ENCODE results near the gene MRPL45.

The MRPL45 gene

GRCh38 chr17:38322897-38323296 is 25.9 kb downstream of the MRPL45 start:
- in situ Hi-C loops (cut with HindIII; ENCODE audit: low pct_ligation_motif_present, low pct_unique_long_range_greater_than_20kb, low sequenced_read_pairs) = no loop called here
- DNase-seq = no peak

GRCh38 chr17:38324141-38324697 is 27.3 kb downstream of the MRPL45 start:
- DNase-seq = no peak
- in situ Hi-C loops (cut with HindIII; ENCODE audit: low pct_ligation_motif_present, low pct_unique_long_range_greater_than_20kb, low sequenced_read_pairs) = no loop called here

- in situ Hi-C loops (cut with HindIII; ENCODE audit: low pct_ligation_motif_present, low pct_unique_long_range_greater_than_20kb, low sequenced_read_pairs) = no loop called here
- no peak for DNase-seq
These were observed 27.8 kb downstream of the MRPL45 start for GRCh38 chr17:38324772-38325171.

GRCh38 chr17:38325221-38325851 is 28.4 kb downstream of the MRPL45 start:
- in situ Hi-C loops (cut with HindIII; ENCODE audit: low pct_ligation_motif_present, low pct_unique_long_range_greater_than_20kb, low sequenced_read_pairs) = no loop called here
- DNase-seq = no peak

- in situ Hi-C loops (cut with HindIII; ENCODE audit: low pct_ligation_motif_present, low pct_unique_long_range_greater_than_20kb, low sequenced_read_pairs) = no loop called here
- no peak for DNase-seq
These were observed 30.2 kb downstream of the MRPL45 start for GRCh38 chr17:38326996-38327792.

- in situ Hi-C loops (cut with HindIII; ENCODE audit: low pct_ligation_motif_present, low pct_unique_long_range_greater_than_20kb, low sequenced_read_pairs) = no loop called here
- no peak for DNase-seq
These were observed 31.0 kb downstream of the MRPL45 start for GRCh38 chr17:38327936-38328335.

- DNase-seq = no peak
- in situ Hi-C loops (cut with HindIII; ENCODE audit: low pct_ligation_motif_present, low pct_unique_long_range_greater_than_20kb, low sequenced_read_pairs) = no loop called here
These were observed 31.7 kb downstream of the MRPL45 start for GRCh38 chr17:38328620-38329019.

GRCh38 chr17:38329284-38329683 is 32.3 kb downstream of the MRPL45 start:
- no peak for DNase-seq
- in situ Hi-C loops (cut with HindIII; ENCODE audit: low pct_ligation_motif_present, low pct_unique_long_range_greater_than_20kb, low sequenced_read_pairs) = no loop called here

- in situ Hi-C loops (cut with HindIII; ENCODE audit: low pct_ligation_motif_present, low pct_unique_long_range_greater_than_20kb, low sequenced_read_pairs) = no loop called here
- DNase-seq = no peak
These were observed 33.1 kb downstream of the MRPL45 start for GRCh38 chr17:38329808-38330730.

GRCh38 chr17:38330941-38331411 is 34.0 kb downstream of the MRPL45 start:
- no peak for DNase-seq
- in situ Hi-C loops (cut with HindIII; ENCODE audit: low pct_ligation_motif_present, low pct_unique_long_range_greater_than_20kb, low sequenced_read_pairs) = no loop called here

GRCh38 chr17:38332735-38333134 is 35.8 kb downstream of the MRPL45 start:
- no peak for DNase-seq
- in situ Hi-C loops (cut with HindIII; ENCODE audit: low pct_ligation_motif_present, low pct_unique_long_range_greater_than_20kb, low sequenced_read_pairs) = no loop called here

- in situ Hi-C loops (cut with HindIII; ENCODE audit: low pct_ligation_motif_present, low pct_unique_long_range_greater_than_20kb, low sequenced_read_pairs) = no loop called here
- DNase-seq = peak; percentile 57
These were observed 36.8 kb downstream of the MRPL45 start for GRCh38 chr17:38333635-38334295.

GRCh38 chr17:38334480-38335364 is 37.8 kb downstream of the MRPL45 start:
- no peak for DNase-seq
- in situ Hi-C loops (cut with HindIII; ENCODE audit: low pct_ligation_motif_present, low pct_unique_long_range_greater_than_20kb, low sequenced_read_pairs) = no loop called here

GRCh38 chr17:38336838-38337237 is 39.9 kb downstream of the MRPL45 start:
- in situ Hi-C loops (cut with HindIII; ENCODE audit: low pct_ligation_motif_present, low pct_unique_long_range_greater_than_20kb, low sequenced_read_pairs) = no loop called here
- no peak for DNase-seq

GRCh38 chr17:38338053-38338452 is 41.1 kb downstream of the MRPL45 start:
- DNase-seq = no peak
- in situ Hi-C loops (cut with HindIII; ENCODE audit: low pct_ligation_motif_present, low pct_unique_long_range_greater_than_20kb, low sequenced_read_pairs) = no loop called here

- in situ Hi-C loops (cut with HindIII; ENCODE audit: low pct_ligation_motif_present, low pct_unique_long_range_greater_than_20kb, low sequenced_read_pairs) = no loop called here
- no peak for DNase-seq
These were observed 41.6 kb downstream of the MRPL45 start for GRCh38 chr17:38338535-38338934.

- no peak for DNase-seq
- in situ Hi-C loops (cut with HindIII; ENCODE audit: low pct_ligation_motif_present, low pct_unique_long_range_greater_than_20kb, low sequenced_read_pairs) = no loop called here
These were observed 42.9 kb downstream of the MRPL45 start for GRCh38 chr17:38339891-38340290.

All from ACHN (cell line).